Measurements from ENCODE around the gene MCFD2. TPM values are rescaled to one million over a fixed set of nuclear protein-coding genes. Genes with fewer than 3 reads are reported as not detected.

Gene MCFD2
- total RNA-seq, 1 experiment from 2014 or later = 84.9 TPM

GRCh38 chr2:46852124-46852523 is 63.5 kb downstream of the MCFD2 start:
- DNase-seq (ENCODE audit: low read depth, low spot score) (no peak), ATAC-seq (no peak)
- in situ Hi-C loops (cut with HindIII; ENCODE audit: low pct_unique_long_range_greater_than_20kb, low sequenced_read_pairs) = no loop called here
- peaks cover 47% of the 10 kb centered on the region for H3K4me1 ChIP-seq (ENCODE audit: control insufficient read depth, insufficient read depth, low read length)
- no peaks in the 10 kb centered on the region for H3K9me3 ChIP-seq (ENCODE audit: control insufficient read depth, insufficient read depth, low read depth, low read length)
- no TSS peak for BruUV-seq (replicated peaks)
- TF ChIP-seq POLR2AphosphoS5 (IDR thresholded peaks at IDR 0.05; ENCODE audit: low read depth, low read length) (no peak), TCF7L2 (IDR thresholded peaks at IDR 0.05; ENCODE audit: low read depth, low read length) (no peak), CTCF (IDR thresholded peaks at IDR 0.05) (no peak)
- ChIA-PET CTCF (no interaction called here), POLR2A (no interaction called here)
- H3K4me3 ChIP-seq (ENCODE audit: low read depth in 2 of 2, low read length in 2 of 2) = no peak overlapping the region
- intact Hi-C loops (cut with micrococcal nuclease; ENCODE audit: unreplicated experiment) = no loop called here
- no peaks in the 10 kb centered on the region for H3K27me3 ChIP-seq (ENCODE audit: control insufficient read depth, insufficient read depth, low read length)
- H3K27ac ChIP-seq (ENCODE audit: low read length) = no peak overlapping the region
- H3K36me3 ChIP-seq (ENCODE audit: control insufficient read depth, insufficient read depth, low read length) = no peaks in the 10 kb centered on the region

Other genes with a start within 250 kb of the MCFD2 start
- 18.4 TPM for gene SOCS5, start 216.5 kb downstream of the MCFD2 start, total RNA-seq (2021; ENCODE audit: unreplicated experiment)
- 11.9 TPM for gene TTC7A, start 25.4 kb upstream of the MCFD2 start, total RNA-seq (2021; ENCODE audit: unreplicated experiment)
- gene STPG4, start 239.5 kb upstream of the MCFD2 start, total RNA-seq (2021; ENCODE audit: unreplicated experiment) = 0.36 TPM